CD4-positive, alpha-beta T cell treated with Interleukin-1 beta for 1 hour (primary cell): ENCODE data around the gene COL13A1.
A peak's percentile ranks its signal among the peaks of the same experiment; 100 is the strongest.

Source experiments
- DNase-seq, 2 donors: peaks; one replicate each; pipeline ENCODE4 v3.0.0-alpha.2; 2020 to 2022

COL13A1 gene

DNA sequence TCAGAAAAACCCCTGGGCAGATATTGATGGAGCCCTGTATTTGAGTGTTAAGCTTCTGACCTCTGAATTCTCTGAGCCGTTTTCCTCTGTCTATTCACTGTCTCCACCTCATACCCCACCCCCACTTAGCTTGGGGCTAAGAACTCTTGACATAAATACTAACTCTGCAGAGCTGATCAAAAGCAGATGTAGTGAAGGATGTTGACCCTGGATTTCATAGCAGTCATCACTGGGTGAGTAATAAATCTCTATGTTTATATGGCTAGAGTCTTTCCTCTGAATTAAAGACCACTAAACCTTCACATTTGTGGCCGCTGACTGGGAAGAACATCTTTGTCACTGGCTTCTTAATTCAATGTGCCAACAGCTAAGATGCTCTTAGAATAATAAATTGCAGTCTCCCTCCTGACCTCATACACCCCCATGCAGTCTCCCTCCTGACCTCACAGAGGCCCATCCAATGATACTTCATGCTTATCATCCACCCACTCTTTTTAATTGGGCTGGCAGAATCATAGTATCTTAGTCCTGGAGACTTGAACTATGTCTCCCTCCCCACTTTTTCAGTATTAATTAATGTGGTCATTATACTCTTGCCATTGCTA is 172.9 kb downstream of the COL13A1 start:
- no peak for DNase-seq

DNA sequence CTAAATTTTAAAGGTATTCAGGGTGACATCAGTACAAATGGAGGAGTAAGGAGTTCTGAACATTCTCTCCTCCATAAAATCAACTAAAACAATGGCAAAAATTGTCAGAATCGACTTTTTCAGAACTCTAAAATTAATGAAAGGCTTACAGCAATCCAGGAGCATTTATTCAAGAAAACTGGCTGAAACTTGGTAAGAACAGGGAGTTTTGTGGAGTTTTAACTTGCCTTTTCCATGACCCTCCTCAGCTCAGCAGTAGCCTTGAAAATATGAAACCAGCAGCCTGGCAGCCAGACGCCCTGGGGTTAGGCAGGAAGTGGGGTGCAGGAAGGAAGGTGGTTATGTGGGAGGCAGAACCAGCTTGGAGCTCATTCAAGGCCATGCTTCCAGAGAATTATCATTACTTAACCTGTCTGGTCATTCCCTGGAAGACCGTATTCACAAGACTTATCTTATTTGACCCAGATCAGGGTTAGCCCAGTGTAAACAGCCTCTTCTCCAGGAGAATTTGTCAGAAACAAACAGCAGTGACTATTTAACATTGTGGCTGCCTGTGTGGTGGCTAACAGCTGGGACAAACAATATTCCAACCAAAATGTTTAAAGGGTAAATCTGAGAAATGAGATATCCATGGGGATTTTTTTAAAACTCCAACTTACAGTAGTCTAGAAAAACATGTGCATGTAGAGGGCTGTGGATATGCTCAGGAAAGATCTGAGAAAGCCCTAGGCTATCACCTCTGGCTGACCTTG is 175.3 kb downstream of the COL13A1 start:
- DNase-seq = no peak

DNA sequence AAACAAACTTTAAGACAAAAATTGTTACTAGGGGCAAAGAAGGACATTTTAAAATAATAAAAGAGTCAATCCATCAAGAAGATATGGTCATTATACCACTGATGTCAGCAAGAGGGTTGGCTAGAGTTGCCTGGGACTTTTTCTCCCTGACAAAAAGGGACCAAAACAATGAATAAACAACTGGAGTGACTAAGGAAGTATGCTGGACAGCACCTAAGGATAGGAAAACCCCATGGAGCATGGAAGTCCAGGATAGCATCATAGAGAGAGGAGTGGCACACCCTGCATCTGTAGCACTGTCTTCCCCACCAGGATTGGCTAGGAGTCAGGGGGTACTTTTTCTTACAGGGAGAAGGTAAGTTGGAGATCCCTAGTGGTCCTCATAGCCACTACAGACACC is 177.5 kb downstream of the COL13A1 start:
- no peak for DNase-seq

DNA sequence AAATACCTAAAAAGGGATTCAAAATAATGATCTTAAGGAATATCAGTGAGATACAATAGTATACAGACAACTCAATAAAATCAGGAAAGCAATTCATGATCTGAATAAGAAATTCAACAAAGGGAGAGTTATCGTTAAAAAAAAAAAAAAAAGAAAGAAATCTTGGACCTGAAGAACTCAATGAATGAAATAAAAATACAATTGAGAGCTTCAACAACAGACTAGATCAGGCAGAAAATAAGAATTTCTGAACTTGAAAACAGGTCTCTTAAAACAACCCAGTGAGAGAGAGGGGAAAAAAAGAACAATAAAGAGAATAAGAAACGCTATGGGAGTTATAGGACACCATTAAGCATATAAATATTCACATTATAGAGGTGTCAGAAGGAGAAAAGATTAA is 179.0 kb downstream of the COL13A1 start:
- DNase-seq = no peak

DNA sequence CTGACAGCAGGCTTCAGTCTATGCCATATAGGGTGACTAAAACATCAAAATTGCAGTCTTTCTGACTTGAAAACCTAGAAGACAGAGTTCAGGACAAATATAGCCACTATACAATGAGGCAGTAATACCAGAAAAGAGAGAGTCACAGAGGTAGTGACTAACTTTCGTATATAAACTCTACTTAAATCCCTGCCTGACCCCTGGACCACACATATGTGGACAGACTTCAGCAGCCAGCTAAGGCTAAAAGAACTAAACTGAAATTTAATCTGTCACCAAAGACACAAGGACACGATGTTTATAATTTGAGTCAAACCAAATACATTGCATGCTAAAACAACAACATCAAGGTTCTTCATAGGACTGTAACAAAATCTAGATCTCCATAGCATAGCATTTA is 186.4 kb downstream of the COL13A1 start:
- DNase-seq = no peak

DNA sequence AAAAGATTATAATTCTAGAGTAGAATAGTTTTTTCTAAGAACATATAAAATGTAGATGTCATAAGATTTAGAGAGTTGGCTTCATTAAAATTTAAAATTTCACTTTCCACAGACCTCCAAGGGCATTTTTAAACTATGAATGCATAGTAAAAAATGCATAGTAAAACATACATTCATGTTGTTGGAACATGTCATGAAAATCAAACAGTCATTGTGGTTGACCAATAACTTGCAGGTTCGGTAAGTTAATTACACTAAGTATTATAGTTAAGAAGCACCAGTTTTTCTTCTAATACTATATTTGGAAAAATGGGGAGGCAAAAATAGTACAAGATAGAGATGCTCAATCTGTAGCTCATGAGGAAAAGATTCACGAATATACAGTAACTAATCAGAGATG is 189.4 kb downstream of the COL13A1 start:
- DNase-seq = no peak

DNA sequence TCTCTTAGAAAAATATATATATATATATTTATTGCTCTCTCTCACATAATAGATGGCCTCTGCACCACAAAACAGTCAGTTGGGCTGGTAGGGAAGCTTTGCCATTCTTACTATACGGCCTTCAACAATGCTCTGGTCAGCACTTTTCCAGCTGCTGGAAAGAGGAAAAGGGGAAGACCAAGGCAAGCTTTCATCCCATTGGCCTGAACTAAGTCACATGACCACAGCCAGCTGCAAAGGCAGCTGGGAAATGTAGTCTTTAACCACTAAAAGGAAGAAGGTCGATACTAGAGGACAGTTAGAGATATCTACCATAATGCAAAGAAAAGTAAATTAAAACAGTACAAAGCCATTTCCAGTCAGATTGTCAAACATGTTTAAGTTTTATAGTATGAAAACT is 192.6 kb downstream of the COL13A1 start:
- DNase-seq = peak; percentile 18 to 33

DNA sequence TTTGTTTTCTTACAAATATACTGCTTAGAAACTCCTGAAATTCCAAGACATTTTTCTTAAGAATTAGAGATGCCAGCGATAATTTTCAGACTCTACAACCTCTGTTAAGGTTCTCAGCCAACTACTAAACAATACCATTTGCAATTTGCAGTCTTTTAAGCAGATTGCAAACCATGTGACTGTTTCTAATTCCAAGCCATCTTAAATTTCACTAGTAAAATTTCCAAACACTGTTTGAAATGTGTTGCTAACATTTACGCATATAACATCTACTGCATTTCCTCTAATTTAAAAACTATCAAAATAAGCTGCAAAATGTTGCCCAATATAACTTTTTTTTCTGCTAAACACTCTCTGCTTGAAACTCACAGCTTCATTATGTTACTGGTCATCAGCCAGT is 194.9 kb downstream of the COL13A1 start:
- DNase-seq = no peak

DNA sequence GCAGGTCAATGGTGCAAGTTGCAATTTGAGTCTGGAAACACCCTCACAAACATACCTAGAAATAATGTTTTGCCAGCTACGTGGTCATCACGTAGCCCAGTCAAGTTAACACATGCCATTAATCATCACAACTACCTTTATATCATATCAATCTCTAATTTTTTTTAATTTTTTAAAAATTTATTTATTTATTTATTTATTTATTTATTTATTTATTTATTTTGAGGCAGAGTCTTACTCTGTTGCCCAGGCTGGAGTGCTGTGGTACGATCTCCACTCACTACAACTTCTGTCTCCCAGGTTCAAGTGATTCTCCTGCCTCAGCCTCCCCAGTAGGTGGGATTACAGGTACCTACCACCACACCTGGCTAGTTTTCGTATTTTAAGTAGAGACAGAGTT is 198.6 kb downstream of the COL13A1 start:
- DNase-seq = no peak

DNA sequence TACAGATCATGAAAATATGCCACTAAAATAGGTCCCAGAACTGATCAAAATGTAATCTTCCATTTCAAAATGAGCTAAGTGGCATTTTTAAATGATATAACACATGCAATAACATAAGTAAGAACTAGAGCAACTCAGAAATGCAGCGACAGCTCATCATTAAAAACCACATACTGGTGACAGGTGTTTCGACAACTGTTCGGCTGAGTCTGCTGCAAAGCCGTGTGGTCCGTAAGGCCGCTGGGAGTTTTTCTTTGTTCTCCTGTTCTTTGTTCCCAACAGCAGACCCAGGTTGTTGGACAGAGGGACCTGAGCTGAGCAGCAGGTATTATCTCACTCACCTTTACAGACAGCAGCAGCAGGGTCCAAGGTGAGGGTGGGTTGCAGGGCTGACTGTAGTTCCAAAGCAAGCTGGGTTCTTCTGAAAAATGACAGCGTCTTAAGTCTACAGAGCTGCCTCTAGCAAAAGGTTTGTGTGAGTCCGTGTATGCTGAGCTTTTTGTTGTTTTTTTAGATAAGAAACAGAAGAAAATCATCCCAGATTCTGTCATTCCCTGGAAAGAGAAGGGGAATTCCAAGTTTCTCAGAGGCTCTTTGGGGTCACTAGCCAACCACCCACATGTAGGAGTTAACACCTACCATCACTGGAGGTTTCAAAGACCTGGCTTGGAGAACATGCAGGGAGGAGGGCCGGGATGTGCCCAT is 205.6 kb downstream of the COL13A1 start:
- no peak for DNase-seq
